Stimulated activated naive B cell treated with anti-CD40 and anti-IgM and Interleukin-4, amounts not matched to agents 10 μg/mL and 1 μg/mL and 100 μg/mL, for 72 hours (primary cell): ENCODE data around the gene RFXAP.

Experiments
- ATAC-seq, 2 donors: fragments of 150-1000 bp; cut with Tn5 transposase; replicated peaks; 2 replicates each; pipeline ENCODE4 v1.10.0; 2021; ENCODE audit warnings: moderate library complexity in 1 of 2
- DNase-seq: peaks from one replicate; pipeline ENCODE4 v3.0.0; 2021
- H3K27ac Mint-ChIP-seq: one replicate; pipeline ENCODE4 v1.8.0; 2022; ENCODE audit warnings: mild to moderate bottlenecking, mixed read lengths
- H3K27me3 Mint-ChIP-seq, 2 donors: one replicate each; pipeline ENCODE4 v1.8.0; 2022; ENCODE audit warnings: mixed read lengths in 2 of 2
- H3K36me3 Mint-ChIP-seq, 2 donors: one replicate each; pipeline ENCODE4 v1.8.0; 2022; ENCODE audit warnings: mixed read lengths in 2 of 2, mild to moderate bottlenecking in 1 of 2
- H3K4me1 Mint-ChIP-seq, 2 donors: one replicate each; pipeline ENCODE4 v1.8.0; 2022; ENCODE audit warnings: mixed read lengths in 2 of 2, mild to moderate bottlenecking in 1 of 2
- H3K4me3 Mint-ChIP-seq, 2 donors: one replicate each; pipeline ENCODE4 v1.8.0; 2022; ENCODE audit warnings: mild to moderate bottlenecking in 2 of 2, mixed read lengths in 2 of 2, moderate library complexity in 1 of 2
- H3K9me3 Mint-ChIP-seq, 2 donors: one replicate each; pipeline ENCODE4 v1.8.0; 2022; ENCODE audit warnings: mixed read lengths in 2 of 2, mild to moderate bottlenecking in 1 of 2

Gene RFXAP

DNA sequence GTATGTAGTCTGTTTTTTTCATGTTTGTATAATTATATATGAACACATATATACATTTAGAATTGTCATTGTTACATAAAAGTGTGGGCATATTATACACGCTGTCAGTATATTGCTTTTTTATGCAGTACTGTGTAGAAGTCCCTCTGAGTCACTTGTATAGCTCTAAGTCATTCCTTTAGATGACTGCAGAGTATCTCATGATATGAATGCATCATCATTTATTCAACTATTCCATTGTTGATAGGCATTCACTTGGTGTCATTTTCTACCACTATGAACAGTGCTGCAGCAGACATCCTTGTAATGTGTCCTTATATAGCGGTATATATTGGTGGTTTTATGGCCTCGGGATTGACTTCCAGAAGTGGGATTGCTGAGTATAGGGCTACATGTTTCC is 15.3 kb downstream of the RFXAP start:
- H3K4me3 Mint-ChIP-seq: no peak overlapping the region
- H3K9me3 Mint-ChIP-seq: no peaks in the 10 kb centered on the region
- H3K36me3 Mint-ChIP-seq: peaks cover 5 to 22% of the 10 kb centered on the region in 2 donors
- no peaks in the 10 kb centered on the region for H3K4me1 Mint-ChIP-seq
- no peak for DNase-seq
- H3K27ac Mint-ChIP-seq: no peak overlapping the region
- H3K27me3 Mint-ChIP-seq: no peaks in the 10 kb centered on the region
- ATAC-seq: no peak

- no peak for ATAC-seq
- no peaks in the 10 kb centered on the region for H3K4me1 Mint-ChIP-seq
- no peak overlapping the region for H3K4me3 Mint-ChIP-seq
- no peaks in the 10 kb centered on the region for H3K27me3 Mint-ChIP-seq
- no peak for DNase-seq
- H3K9me3 Mint-ChIP-seq: no peaks in the 10 kb centered on the region
- peaks cover 5 to 22% of the 10 kb centered on the region in 2 donors for H3K36me3 Mint-ChIP-seq
- H3K27ac Mint-ChIP-seq: no peak overlapping the region
Measured at GRCh38 chr13:36837354-36838092, 18.5 kb downstream of the RFXAP start.

- Mint-ChIP-seq H3K36me3 (peaks cover 3 to 23% of the 10 kb centered on the region in 2 donors), H3K27ac (no peak overlapping the region), H3K27me3 (no peaks in the 10 kb centered on the region), H3K4me3 (no peak overlapping the region), H3K4me1 (no peaks in the 10 kb centered on the region), H3K9me3 (no peaks in the 10 kb centered on the region)
- DNase-seq: no peak
- no peak for ATAC-seq
Measured at GRCh38 chr13:36839281-36839680, 20.3 kb downstream of the RFXAP start.

- no peaks in the 10 kb centered on the region for H3K4me1 Mint-ChIP-seq
- H3K27me3 Mint-ChIP-seq: no peaks in the 10 kb centered on the region
- H3K9me3 Mint-ChIP-seq: no peaks in the 10 kb centered on the region
- no peak for ATAC-seq
- H3K27ac Mint-ChIP-seq: peak overlapping the region; percentile 17
- H3K4me3 Mint-ChIP-seq: no peak overlapping the region
- no peak for DNase-seq
- H3K36me3 Mint-ChIP-seq: peaks cover 3 to 20% of the 10 kb centered on the region in 2 donors
Measured at GRCh38 chr13:36839981-36840380, 21.0 kb downstream of the RFXAP start.

DNA sequence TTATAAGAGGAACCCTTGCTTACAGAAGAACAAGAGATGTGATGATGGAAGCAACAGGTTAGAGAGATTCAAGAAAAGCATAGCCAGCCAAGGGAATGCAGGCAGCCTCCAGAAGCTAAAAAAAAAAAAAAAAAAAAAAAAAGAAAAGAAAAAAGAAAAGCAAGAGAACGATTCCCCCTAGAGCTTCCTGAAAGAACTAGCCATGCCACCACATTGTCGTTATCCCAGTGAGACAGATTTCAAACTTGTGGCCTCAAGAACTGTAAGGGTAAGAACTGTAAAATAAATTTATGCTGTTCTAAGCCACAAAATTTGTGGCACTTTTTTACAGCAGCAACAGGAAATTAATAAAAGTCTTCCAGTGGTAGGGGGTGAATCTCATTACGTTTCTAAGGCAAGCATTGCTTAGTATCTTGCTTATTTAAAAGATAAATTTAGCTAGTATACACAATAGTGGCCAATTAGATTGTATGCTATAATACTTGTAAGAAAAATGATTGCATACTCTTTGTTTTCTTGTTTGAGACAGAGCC is 21.8 kb downstream of the RFXAP start:
- ATAC-seq: no peak
- H3K4me3 Mint-ChIP-seq: no peak overlapping the region
- no peaks in the 10 kb centered on the region for H3K27me3 Mint-ChIP-seq
- H3K36me3 Mint-ChIP-seq: peaks cover 3 to 17% of the 10 kb centered on the region in 2 donors
- no peaks in the 10 kb centered on the region for H3K9me3 Mint-ChIP-seq
- H3K27ac Mint-ChIP-seq: no peak overlapping the region
- no peaks in the 10 kb centered on the region for H3K4me1 Mint-ChIP-seq
- DNase-seq: no peak

DNA sequence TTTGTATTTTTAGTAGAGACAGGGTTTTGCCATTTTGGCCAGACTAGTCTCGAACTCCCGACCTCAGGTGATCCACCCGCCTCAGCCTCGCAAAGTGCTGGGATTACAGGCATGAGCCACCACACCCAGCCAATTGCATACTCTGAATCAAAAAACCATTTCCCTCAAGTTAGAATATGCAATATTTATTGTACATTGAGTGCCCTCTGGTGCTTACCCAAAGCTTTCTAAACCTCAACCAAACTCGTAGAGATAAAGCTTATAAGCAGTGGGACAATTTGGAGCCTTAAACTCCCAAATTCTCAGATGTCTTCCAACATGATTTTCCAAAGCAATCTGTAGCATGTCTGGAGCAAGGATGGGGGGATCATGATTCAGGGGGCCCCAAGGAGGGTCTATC is 22.4 kb downstream of the RFXAP start:
- DNase-seq: no peak
- Mint-ChIP-seq H3K4me1 (no peaks in the 10 kb centered on the region), H3K27ac (peak overlapping the region; percentile 62), H3K27me3 (no peaks in the 10 kb centered on the region), H3K9me3 (no peaks in the 10 kb centered on the region), H3K4me3 (no peak overlapping the region), H3K36me3 (peaks cover 3 to 14% of the 10 kb centered on the region in 2 donors)
- ATAC-seq: no peak

DNA sequence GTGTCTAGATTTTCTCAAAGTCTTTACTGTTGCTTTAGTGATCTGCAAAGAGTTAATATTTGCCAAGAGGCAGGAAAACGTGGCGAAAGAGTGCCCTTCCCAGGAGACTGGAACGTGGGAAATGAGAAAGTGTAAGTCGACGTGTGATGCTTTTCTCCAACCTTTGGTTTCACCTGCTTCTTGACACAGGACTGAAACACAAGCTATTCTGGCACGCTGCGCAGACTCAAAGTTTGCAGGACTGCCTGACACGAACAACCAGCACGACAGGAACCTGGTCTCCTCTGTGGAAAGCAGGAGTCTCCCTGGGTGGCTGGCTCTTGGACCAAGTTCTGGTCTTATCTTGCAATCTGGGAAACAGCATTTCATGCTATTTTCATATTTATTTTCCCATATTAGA is 28.6 kb downstream of the RFXAP start:
- no peak for ATAC-seq
- Mint-ChIP-seq H3K27ac (no peak overlapping the region), H3K36me3 (peaks cover 0 to 4% of the 10 kb centered on the region in 2 donors), H3K4me3 (no peak overlapping the region), H3K9me3 (no peaks in the 10 kb centered on the region), H3K4me1 (no peaks in the 10 kb centered on the region), H3K27me3 (peaks cover 9% of the 10 kb centered on the region in 2 donors)
- no peak for DNase-seq

DNA sequence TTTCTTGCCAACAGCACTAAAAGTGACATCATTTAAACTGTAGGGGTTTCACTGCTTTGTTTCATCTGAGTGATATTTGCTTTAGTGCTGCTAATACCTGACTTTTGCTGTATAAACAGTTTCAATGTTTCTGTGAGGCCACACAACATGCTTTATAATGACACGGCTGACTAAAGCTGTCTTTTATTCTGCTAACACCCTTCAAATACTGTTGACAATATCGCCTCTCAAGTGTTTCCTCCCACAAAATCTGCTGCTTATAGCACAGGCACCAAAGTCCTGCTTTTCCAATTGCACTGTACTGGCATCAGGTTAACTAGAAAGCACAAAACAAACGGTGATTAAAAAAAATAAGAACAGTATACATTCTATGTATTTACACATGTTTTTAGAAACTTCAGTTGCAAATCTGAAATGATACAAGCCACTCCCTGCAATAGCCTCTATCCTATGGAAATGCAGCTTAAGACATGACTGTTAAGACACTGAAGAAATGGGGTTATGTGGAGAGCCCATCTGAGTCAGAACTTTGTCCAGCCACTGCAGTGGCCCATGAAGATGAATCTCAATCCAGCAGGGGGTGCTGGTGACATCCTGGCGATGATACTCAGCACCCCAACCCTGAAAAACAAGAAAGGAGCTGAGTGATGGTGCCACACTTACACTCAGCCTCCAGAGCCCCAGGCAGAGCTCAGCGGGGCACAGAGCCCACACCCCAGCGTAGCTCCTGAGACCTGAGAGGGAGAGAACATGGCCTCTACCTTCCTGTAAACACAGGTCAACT is 29.4 kb downstream of the RFXAP start:
- peaks cover 0 to 4% of the 10 kb centered on the region in 2 donors for H3K36me3 Mint-ChIP-seq
- H3K27ac Mint-ChIP-seq: no peak overlapping the region
- ATAC-seq (peak; percentile 45 to 46), DNase-seq (no peak)
- no peaks in the 10 kb centered on the region for H3K4me1 Mint-ChIP-seq
- H3K4me3 Mint-ChIP-seq: no peak overlapping the region
- no peaks in the 10 kb centered on the region for H3K9me3 Mint-ChIP-seq
- peaks cover 9% of the 10 kb centered on the region in 2 donors for H3K27me3 Mint-ChIP-seq

- Mint-ChIP-seq H3K36me3 (no peaks in the 10 kb centered on the region), H3K27me3 (peaks cover 9% of the 10 kb centered on the region in 2 donors), H3K27ac (no peak overlapping the region), H3K9me3 (no peaks in the 10 kb centered on the region), H3K4me1 (no peaks in the 10 kb centered on the region), H3K4me3 (no peak overlapping the region)
- DNase-seq (no peak), ATAC-seq (no peak)
Measured at GRCh38 chr13:36850790-36851438, 31.9 kb downstream of the RFXAP start.

- no peak for DNase-seq
- H3K9me3 Mint-ChIP-seq: no peaks in the 10 kb centered on the region
- no peak overlapping the region for H3K4me3 Mint-ChIP-seq
- no peaks in the 10 kb centered on the region for H3K36me3 Mint-ChIP-seq
- ATAC-seq: peak in 1 of 2 donors; percentile 18
- H3K27me3 Mint-ChIP-seq: peaks cover 14 to 16% of the 10 kb centered on the region in 2 donors
- H3K4me1 Mint-ChIP-seq: peaks cover 3 to 5% of the 10 kb centered on the region in 2 donors
- no peak overlapping the region for H3K27ac Mint-ChIP-seq
Measured at GRCh38 chr13:36857253-36857652, 38.2 kb downstream of the RFXAP start.

GRCh38 chr13:36858290-36858689 is 39.3 kb downstream of the RFXAP start:
- Mint-ChIP-seq H3K4me1 (peaks cover 3 to 5% of the 10 kb centered on the region in 2 donors), H3K9me3 (no peaks in the 10 kb centered on the region)

GRCh38 chr13:36859259-36859658 is 40.2 kb downstream of the RFXAP start:
- ATAC-seq (no peak), DNase-seq (no peak)
- H3K36me3 Mint-ChIP-seq: no peaks in the 10 kb centered on the region
- no peaks in the 10 kb centered on the region for H3K9me3 Mint-ChIP-seq
- no peak overlapping the region for H3K4me3 Mint-ChIP-seq
- peaks cover 24% of the 10 kb centered on the region in 2 donors for H3K27me3 Mint-ChIP-seq
- no peak overlapping the region for H3K27ac Mint-ChIP-seq
- H3K4me1 Mint-ChIP-seq: peaks cover 3 to 5% of the 10 kb centered on the region in 2 donors

More at GRCh38 chr13:36858290-36858689, 39.3 kb downstream of the RFXAP start:
- peak; percentile 73 to 75 for ATAC-seq
- no peak overlapping the region for H3K27ac Mint-ChIP-seq
- H3K36me3 Mint-ChIP-seq: no peaks in the 10 kb centered on the region
- no peak for DNase-seq
- peaks cover 18 to 24% of the 10 kb centered on the region in 2 donors for H3K27me3 Mint-ChIP-seq
- H3K4me3 Mint-ChIP-seq: no peak overlapping the region

- Mint-ChIP-seq H3K36me3 (no peaks in the 10 kb centered on the region), H3K27ac (no peak overlapping the region), H3K4me3 (no peak overlapping the region), H3K9me3 (no peaks in the 10 kb centered on the region), H3K4me1 (peaks cover 3 to 4% of the 10 kb centered on the region in 2 donors), H3K27me3 (peaks cover 29 to 35% of the 10 kb centered on the region in 2 donors)
- ATAC-seq (no peak), DNase-seq (no peak)
Measured at GRCh38 chr13:36862002-36862685, 43.1 kb downstream of the RFXAP start.

- H3K27me3 Mint-ChIP-seq: peaks cover 25 to 35% of the 10 kb centered on the region in 2 donors
Measured at GRCh38 chr13:36862722-36863121, 43.7 kb downstream of the RFXAP start.

More at GRCh38 chr13:36862722-36863121, 43.7 kb downstream of the RFXAP start:
- no peaks in the 10 kb centered on the region for H3K36me3 Mint-ChIP-seq
- H3K9me3 Mint-ChIP-seq: no peaks in the 10 kb centered on the region
- DNase-seq (no peak), ATAC-seq (no peak)
- H3K4me3 Mint-ChIP-seq: no peak overlapping the region
- no peak overlapping the region for H3K27ac Mint-ChIP-seq
- H3K4me1 Mint-ChIP-seq: no peaks in the 10 kb centered on the region
